Activated naive CD8-positive, alpha-beta T cell (primary cell): ENCODE measurements around the gene BASP1.
"Not testable (repeated sequence)": the region's sequence is repeated elsewhere in the genome, so short reads cannot be mapped to it uniquely, and the experiment has no call there.

Experiments used
- H3K27ac Mint-ChIP-seq: one replicate; pipeline ENCODE4 v1.8.0; 2021; ENCODE audit warnings: mixed read lengths
- H3K27me3 Mint-ChIP-seq: one replicate; pipeline ENCODE4 v1.8.0; 2021; ENCODE audit warnings: mixed read lengths
- H3K36me3 Mint-ChIP-seq: one replicate; pipeline ENCODE4 v1.8.0; 2021; ENCODE audit warnings: mixed read lengths
- H3K4me1 Mint-ChIP-seq: one replicate; pipeline ENCODE4 v1.8.0; 2021; ENCODE audit warnings: low read depth, mixed read lengths
- H3K4me3 Mint-ChIP-seq: one replicate; pipeline ENCODE4 v1.8.0; 2021; ENCODE audit warnings: mild to moderate bottlenecking, mixed read lengths
- H3K9me3 Mint-ChIP-seq: one replicate; pipeline ENCODE4 v1.8.0; 2021; ENCODE audit warnings: low read depth, mixed read lengths

The BASP1 gene

DNA sequence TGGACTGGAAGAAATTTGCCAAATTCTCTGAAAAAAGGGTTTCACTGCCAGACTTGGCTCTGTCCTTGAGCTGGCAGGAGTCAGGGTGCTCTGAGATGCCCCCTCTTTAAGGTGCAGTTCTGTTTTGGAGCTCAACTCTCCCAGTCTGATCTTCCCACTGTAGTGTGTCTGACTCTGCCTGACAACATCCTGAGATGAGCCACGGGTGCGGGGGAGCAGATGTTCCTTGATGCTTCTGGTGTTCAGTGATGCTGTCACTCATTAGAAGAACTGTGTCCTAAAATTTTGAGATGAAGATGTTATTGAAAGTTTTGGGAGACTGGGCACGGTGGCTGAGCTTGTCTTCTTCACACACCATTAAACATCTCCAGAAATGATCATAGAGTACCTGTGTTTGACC, 78.2 kb downstream of the BASP1 start:
- no peaks in the 10 kb centered on the region for H3K9me3 Mint-ChIP-seq
- H3K27me3 Mint-ChIP-seq, result no peaks in the 10 kb centered on the region
- H3K36me3 Mint-ChIP-seq, result no peaks in the 10 kb centered on the region
- no peaks in the 10 kb centered on the region for H3K4me1 Mint-ChIP-seq
- H3K27ac Mint-ChIP-seq, result no peak overlapping the region
- no peak overlapping the region for H3K4me3 Mint-ChIP-seq

GRCh38 chr5:17302106-17302505, 84.7 kb downstream of the BASP1 start:
- H3K27me3 Mint-ChIP-seq, result no peaks in the 10 kb centered on the region
- H3K4me1 Mint-ChIP-seq, result no peaks in the 10 kb centered on the region
- no peak overlapping the region for H3K4me3 Mint-ChIP-seq
- no peaks in the 10 kb centered on the region for H3K9me3 Mint-ChIP-seq
- H3K27ac Mint-ChIP-seq, result no peak overlapping the region
- no peaks in the 10 kb centered on the region for H3K36me3 Mint-ChIP-seq

DNA sequence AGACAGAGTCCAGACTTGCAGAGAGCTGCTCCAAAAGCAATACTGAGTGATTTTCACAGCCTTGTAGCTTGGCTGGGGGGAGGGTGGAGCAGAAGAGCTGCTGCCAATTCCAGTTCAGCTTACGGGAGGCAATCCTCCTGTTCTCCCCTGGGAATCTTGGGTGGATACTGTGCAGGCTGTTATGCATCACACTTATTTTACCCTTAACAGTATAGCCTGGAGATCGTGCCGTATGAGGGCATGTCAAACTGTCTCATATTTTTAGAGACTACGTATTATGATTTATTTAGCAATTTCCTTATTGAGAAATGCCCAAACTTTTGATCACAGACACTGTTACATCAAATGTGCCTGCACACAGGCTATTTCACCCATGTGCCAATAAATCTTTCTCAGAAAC, 85.2 kb downstream of the BASP1 start:
- Mint-ChIP-seq H3K4me1 (no peaks in the 10 kb centered on the region), H3K27me3 (no peaks in the 10 kb centered on the region), H3K36me3 (no peaks in the 10 kb centered on the region), H3K9me3 (no peaks in the 10 kb centered on the region), H3K27ac (no peak overlapping the region), H3K4me3 (no peak overlapping the region)

GRCh38 chr5:17304282-17304681, 86.9 kb downstream of the BASP1 start:
- Mint-ChIP-seq H3K4me3 (no peak overlapping the region), H3K9me3 (no peaks in the 10 kb centered on the region), H3K27ac (no peak overlapping the region), H3K4me1 (no peaks in the 10 kb centered on the region), H3K27me3 (no peaks in the 10 kb centered on the region), H3K36me3 (no peaks in the 10 kb centered on the region)

DNA sequence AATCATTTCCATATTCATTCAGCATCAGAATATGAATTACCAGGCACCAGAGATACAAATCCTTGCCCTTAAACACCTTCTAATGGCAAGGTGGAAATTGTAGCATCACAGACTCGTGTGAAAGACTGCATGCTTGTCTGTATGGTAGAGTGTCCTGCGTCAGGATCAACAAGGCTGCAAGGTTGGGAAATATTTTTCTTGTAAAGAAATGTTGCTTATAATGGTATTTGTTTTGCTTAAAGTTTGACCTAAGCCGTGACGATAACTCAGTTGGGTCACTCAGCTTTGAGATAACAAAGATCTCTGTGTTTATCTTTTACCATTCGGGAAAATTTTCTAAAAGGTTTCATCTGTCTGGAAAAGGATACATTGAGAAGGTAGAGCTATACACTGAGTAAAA, 87.6 kb downstream of the BASP1 start:
- Mint-ChIP-seq H3K4me1 (no peaks in the 10 kb centered on the region), H3K27me3 (no peaks in the 10 kb centered on the region), H3K27ac (no peak overlapping the region), H3K36me3 (no peaks in the 10 kb centered on the region), H3K9me3 (no peaks in the 10 kb centered on the region), H3K4me3 (no peak overlapping the region)

DNA sequence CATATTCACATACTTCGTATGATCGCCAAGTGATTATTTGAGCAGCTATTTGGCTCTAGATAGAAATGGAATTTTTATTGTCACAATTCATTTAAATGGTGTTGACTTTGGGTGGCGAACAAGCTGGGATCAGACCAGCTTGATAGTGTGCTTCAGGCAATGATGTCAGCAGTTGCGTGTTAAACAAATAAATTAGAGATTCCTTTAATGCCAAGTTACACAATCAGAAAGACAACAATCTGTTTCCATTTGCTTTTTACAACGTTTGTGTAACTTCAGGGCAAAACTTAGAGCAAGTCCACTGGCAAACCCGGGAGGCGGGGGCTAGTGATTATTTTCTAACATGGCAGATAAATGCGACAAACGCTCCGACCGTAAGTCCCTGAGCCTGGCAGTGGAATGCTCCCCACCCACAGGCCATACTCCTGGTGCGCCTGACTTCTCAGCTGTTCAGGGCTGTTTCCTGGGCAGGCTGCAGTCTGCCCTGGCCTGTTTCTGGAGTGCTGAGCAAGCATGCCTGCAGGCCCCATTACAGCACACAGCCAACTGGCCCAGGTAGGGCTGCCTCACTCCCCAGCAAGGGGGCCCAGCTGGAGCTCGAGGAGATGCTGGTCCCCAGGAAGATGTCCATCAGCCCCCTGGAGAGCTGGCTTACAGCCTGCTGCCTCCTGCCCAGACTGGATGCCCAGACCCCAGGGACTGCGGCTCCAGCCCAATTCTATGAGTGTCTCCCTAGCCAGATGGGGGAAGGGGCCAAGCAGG, 88.7 kb downstream of the BASP1 start:
- Mint-ChIP-seq H3K9me3 (no peaks in the 10 kb centered on the region), H3K27me3 (no peaks in the 10 kb centered on the region), H3K27ac (no peak overlapping the region), H3K36me3 (no peaks in the 10 kb centered on the region), H3K4me3 (no peak overlapping the region), H3K4me1 (no peaks in the 10 kb centered on the region)

DNA sequence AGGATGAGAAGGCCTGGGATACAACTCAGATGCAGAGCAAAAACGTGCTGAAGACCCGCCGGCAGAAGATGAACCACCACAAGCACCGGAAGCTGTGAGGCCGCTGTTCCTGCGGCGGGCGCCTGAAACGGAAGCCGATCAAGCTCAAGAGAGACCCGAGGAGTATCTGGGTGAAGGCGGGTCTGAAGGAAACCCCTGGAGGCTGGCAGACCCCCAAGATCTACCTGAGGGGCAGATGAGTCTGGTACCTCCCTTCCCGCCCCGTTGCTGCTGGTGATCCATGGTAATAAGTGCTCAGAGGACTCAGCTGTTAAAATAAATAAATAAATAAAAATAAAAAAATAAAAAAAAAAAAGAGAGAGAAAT, 89.3 kb downstream of the BASP1 start:
- H3K36me3 Mint-ChIP-seq, result no peaks in the 10 kb centered on the region
- H3K4me3 Mint-ChIP-seq, result no peak overlapping the region
- H3K27me3 Mint-ChIP-seq, result no peaks in the 10 kb centered on the region
- no peaks in the 10 kb centered on the region for H3K4me1 Mint-ChIP-seq
- H3K9me3 Mint-ChIP-seq, result no peaks in the 10 kb centered on the region
- no peak overlapping the region for H3K27ac Mint-ChIP-seq

DNA sequence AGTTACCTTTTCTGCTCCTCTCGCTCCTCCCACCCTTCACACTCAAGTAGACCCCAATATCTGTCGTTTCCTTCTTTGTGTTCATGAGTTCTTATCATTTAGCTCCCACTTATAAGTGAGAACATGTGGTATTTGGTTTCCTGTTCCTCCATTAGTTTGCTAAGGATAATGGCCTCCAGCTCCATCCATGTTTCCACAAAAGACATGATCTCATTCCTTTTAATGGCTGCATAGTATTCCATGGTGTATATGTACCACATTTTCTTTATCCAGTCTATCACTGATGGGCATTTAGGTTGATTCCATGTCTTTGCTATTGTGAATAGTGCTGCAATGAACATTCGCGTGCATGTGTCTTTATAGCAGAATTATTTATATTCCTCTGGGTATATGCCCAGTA, 90.0 kb downstream of the BASP1 start:
- H3K36me3 Mint-ChIP-seq, H3K9me3 Mint-ChIP-seq, H3K4me3 Mint-ChIP-seq, H3K27ac Mint-ChIP-seq, H3K4me1 Mint-ChIP-seq, H3K27me3 Mint-ChIP-seq: not testable (repeated sequence)

DNA sequence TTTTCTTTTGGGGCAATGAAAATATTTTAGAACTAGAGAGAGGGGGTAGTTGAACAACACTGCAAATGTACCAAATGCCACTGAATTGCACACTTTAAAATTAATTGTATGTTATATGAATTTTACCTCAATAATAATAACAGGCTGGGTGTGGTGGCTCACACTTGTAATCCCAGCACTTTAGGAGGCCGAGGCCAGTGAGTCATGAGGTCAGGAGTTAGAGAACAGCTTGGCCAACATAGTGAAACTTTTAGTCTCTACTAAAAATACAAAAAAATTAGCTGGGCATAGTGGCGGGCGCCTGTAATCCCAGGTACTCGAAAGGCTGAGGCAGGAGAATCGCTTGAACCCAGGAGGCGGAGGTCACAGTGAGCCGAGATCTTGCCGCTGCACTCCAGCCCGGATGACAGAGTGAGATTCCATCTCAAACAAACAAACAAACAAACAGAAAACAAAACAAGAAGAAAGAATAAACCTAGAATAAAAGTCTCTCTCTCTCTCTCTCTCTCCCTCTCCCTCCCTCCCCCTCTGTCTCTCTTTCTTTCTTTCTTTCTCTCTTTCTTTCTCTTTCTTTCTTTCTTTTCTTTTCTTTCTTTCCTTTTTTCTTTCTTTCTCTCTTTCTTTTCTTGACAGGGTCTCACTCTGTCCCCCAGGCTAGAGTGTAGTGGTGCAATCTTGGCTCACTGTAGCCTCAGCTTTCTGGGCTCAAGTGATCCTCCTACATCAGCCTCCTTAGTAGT, 91.1 kb downstream of the BASP1 start:
- no peaks in the 10 kb centered on the region for H3K27me3 Mint-ChIP-seq
- H3K4me1 Mint-ChIP-seq, result no peaks in the 10 kb centered on the region
- no peaks in the 10 kb centered on the region for H3K36me3 Mint-ChIP-seq
- H3K27ac Mint-ChIP-seq, result no peak overlapping the region
- no peak overlapping the region for H3K4me3 Mint-ChIP-seq
- no peaks in the 10 kb centered on the region for H3K9me3 Mint-ChIP-seq

DNA sequence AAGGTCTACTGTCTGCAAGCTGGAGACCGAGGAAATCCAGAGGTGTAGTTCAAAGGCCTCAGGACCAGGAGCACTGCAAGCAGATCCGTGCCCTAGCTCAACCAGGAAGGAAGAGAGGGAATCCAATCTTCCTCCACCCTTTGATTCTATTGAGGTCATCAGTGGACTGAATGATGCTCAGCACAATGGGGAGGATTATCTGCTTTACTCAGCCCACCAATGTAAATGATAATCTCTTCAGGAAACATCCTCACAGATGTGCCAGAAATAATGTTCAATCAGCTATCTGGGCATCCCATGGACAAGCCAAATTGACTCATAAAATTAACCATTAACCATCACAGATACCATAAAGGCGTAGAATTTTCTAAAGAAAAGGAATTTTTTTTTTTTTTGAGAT, 92.0 kb downstream of the BASP1 start:
- Mint-ChIP-seq H3K4me3 (no peak overlapping the region), H3K36me3 (no peaks in the 10 kb centered on the region), H3K27me3 (no peaks in the 10 kb centered on the region), H3K9me3 (no peaks in the 10 kb centered on the region), H3K4me1 (no peaks in the 10 kb centered on the region), H3K27ac (no peak overlapping the region)

GRCh38 chr5:17310502-17310901, 93.1 kb downstream of the BASP1 start:
- H3K9me3 Mint-ChIP-seq, H3K4me1 Mint-ChIP-seq, H3K27me3 Mint-ChIP-seq, H3K27ac Mint-ChIP-seq, H3K4me3 Mint-ChIP-seq, H3K36me3 Mint-ChIP-seq: not testable (repeated sequence)

DNA sequence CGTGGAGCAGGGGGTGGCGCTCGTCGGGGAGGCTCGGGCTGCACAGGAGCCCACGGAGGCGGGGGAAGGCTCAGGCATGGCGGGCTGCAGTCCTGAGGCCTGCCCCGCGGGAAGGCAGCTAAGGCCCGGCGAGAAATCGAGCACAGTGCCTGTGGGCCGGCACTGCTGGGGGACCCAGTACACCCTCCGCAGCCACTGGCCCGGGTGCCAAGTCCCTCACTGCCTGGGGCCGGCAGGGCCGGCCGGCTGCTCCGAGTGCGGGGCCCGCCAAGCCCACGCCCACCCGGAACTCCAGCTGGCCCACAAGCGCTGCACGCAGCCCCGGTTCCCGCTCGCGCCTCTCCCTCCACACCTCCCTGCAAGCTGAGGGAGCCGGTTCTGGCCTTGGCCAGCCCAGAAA, 94.4 kb downstream of the BASP1 start:
- not testable (repeated sequence) for H3K36me3 Mint-ChIP-seq, H3K4me3 Mint-ChIP-seq, H3K27ac Mint-ChIP-seq, H3K4me1 Mint-ChIP-seq, H3K9me3 Mint-ChIP-seq, H3K27me3 Mint-ChIP-seq

DNA sequence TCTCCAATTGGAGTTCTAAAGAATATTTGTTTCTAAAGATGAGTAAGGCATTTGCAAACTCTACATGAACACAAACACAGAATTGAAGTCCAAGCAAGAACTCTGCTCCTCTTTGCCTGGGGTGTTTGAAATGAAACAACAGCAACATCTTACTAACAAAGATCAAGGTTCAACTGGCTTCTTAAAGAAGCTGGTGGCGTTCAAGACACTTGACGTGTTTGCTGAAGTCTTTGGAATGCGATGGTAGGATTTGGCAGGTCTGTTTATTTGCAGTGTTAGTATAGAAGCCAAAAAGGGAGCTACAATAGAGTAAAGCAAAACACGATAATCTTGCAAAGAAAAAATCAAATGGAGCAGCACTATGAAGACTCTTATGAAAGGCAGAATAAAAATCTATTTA, 94.9 kb downstream of the BASP1 start:
- Mint-ChIP-seq H3K27me3 (no peaks in the 10 kb centered on the region), H3K4me1 (no peaks in the 10 kb centered on the region)

GRCh38 chr5:17314907-17315471, 97.6 kb downstream of the BASP1 start:
- no peaks in the 10 kb centered on the region for H3K4me1 Mint-ChIP-seq
- H3K27me3 Mint-ChIP-seq, result no peaks in the 10 kb centered on the region
- peaks cover 7% of the 10 kb centered on the region for H3K9me3 Mint-ChIP-seq
- H3K36me3 Mint-ChIP-seq, result no peaks in the 10 kb centered on the region
- no peak overlapping the region for H3K4me3 Mint-ChIP-seq
- no peak overlapping the region for H3K27ac Mint-ChIP-seq

More for the DNA sequence above, 94.9 kb downstream of the BASP1 start:
- Mint-ChIP-seq H3K27ac (no peak overlapping the region), H3K36me3 (no peaks in the 10 kb centered on the region), H3K9me3 (peaks cover 3% of the 10 kb centered on the region), H3K4me3 (no peak overlapping the region)

GRCh38 chr5:17315710-17316221, 98.3 kb downstream of the BASP1 start:
- H3K4me3 Mint-ChIP-seq, result no peak overlapping the region
- no peaks in the 10 kb centered on the region for H3K4me1 Mint-ChIP-seq
- H3K27ac Mint-ChIP-seq, result no peak overlapping the region
- no peaks in the 10 kb centered on the region for H3K36me3 Mint-ChIP-seq
- H3K9me3 Mint-ChIP-seq, result peaks cover 7% of the 10 kb centered on the region
- no peaks in the 10 kb centered on the region for H3K27me3 Mint-ChIP-seq
